22Rv1 (cell line): ENCODE results near the gene SGCG.

ENCODE experiments used
- H3K27ac ChIP-seq: fragments of 450-650 bp; 2 replicates; pipeline ENCODE4 v1.5.1; 2017
- CTCF ChIP-seq: fragments of 450-650 bp; IDR thresholded peaks from 2 replicates; pipeline ENCODE4 v1.5.1; 2017; ENCODE audit warnings: mild to moderate bottlenecking
- ZFX ChIP-seq: fragments of 450-650 bp; IDR thresholded peaks from 2 replicates; pipeline ENCODE4 v1.6.1; 2017; ENCODE audit warnings: antibody characterized with exemption, borderline replicate concordance

The SGCG gene

DNA sequence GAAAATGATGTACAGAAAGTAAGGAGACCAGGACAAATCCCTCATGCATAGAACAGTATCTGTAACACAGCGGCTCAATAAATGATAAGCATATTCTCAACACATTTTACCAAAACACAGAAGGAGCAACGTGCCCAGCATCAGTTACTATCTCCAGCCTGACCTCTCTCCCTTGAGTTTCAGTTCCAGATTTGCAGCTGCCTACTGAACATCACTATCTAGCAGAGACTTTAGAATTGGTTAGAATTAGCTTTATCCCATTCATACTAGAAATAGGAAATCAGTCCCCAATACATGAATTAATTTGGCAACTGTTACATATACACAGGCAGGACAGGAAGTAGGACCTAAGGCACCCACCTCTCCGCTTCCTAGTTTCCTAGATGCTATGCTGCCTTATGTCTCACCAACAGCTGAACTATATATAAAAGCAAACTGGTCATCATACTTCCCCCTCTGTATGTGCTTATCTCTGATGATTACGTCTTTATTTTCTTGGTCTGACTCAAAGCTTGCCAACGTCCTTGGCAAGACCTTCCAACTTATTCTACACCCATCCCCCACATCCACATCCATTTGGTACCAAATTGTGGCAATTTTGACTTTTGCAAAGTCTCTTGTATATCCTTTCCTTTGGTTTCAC lies 191.6 kb downstream of the SGCG start:
- TF ChIP-seq CTCF (no peak), ZFX (no peak)
- H3K27ac ChIP-seq, result no peak overlapping the region
